K562 (cell line): Measurements from ENCODE around the gene P2RX3. TPM values are rescaled to one million over a fixed set of nuclear protein-coding genes. Genes with fewer than 3 reads are reported as not detected.

ENCODE experiments used
- ATAC-seq: fragments of 200-7000 bp; cut with Tn5 transposase; 3 replicates; pipeline ENCODE4 v1.9.1; 2020; ENCODE audit warnings: moderate library complexity
- BruUV-seq: library from RNA; stranded (reverse); fragments of 400-500 nt; replicated peaks from 2 replicates; lab custom pipeline; 2021; lab: Mats Ljungman, UMichigan
- CTCF ChIA-PET: fragments of 300-600 bp; formaldehyde crosslinking; extraction: SDS; loops from one replicate; lab custom pipeline; 2021; ENCODE audit warnings: low intra/inter-chr PET ratio; lab: Yijun Ruan, JAX
- POLR2A ChIA-PET: fragments of 300-600, 350-650 bp; sonication (Branson Sonifier 250); formaldehyde crosslinking; extraction: SDS; loops from one replicate; lab custom pipeline; 2021; ENCODE audit warnings: antibody characterized with exemption, inconsistent platforms; lab: Yijun Ruan, JAX
- DNase-seq, 4 experiments: peaks; one replicate each; pipeline versions ENCODE4 v3.0.0 to v3.0.0-alpha.2; 2011 to 2018; ENCODE audit warnings: low spot score in 3 of 4, mixed read lengths in 3 of 4; ENCODE audit errors: extremely low read depth in 1 of 4
- FAIRE-seq: peaks from 2 replicates; lab custom pipeline; 2011; peaks lifted over from hg19 to GRCh38; lab: Jason Lieb, UNC
- H2AFZ ChIP-seq: 2 replicates; pipeline ENCODE4 v1.6.0; 2011; ENCODE audit warnings: low read depth, low read length, control low read depth, inconsistent platforms
- H3K27ac ChIP-seq: fragments of 200-600 bp; 3 replicates; pipeline ENCODE4 v1.8.0; 2011; ENCODE audit warnings: low read depth, mild to moderate bottlenecking, control low read depth, inconsistent platforms, low read length, moderate library complexity, mixed read lengths; ENCODE audit errors: extremely low read depth
- H3K27me3 ChIP-seq, 2 experiments: fragments of 300-600 bp in 1 of 2; 2 replicates in 1 of 2; 3 replicates in 1 of 2; pipeline versions ENCODE4 v1.6.0 to v1.8.0; 2011; ENCODE audit warnings: inconsistent platforms in 2 of 2, low read length in 2 of 2, mild to moderate bottlenecking in 1 of 2, mixed read lengths in 1 of 2, moderate library complexity in 1 of 2; ENCODE audit not compliant: control insufficient read depth in 2 of 2, insufficient read depth in 2 of 2
- H3K36me3 ChIP-seq: fragments of 300-600 bp; 3 replicates; pipeline ENCODE4 v1.8.0; 2011; ENCODE audit warnings: mild to moderate bottlenecking, low read length, inconsistent platforms; ENCODE audit not compliant: control insufficient read depth, insufficient read depth
- H3K4me1 ChIP-seq, 2 experiments: fragments of 200-600 bp in 1 of 2; replicated peaks in 1 of 2; 2 replicates in 1 of 2; 3 replicates in 1 of 2; pipeline versions ENCODE4 v1.5.1 to v1.8.0; 2011; ENCODE audit warnings: inconsistent platforms in 2 of 2, low read length in 2 of 2, mild to moderate bottlenecking in 1 of 2, mixed read lengths in 1 of 2, moderate library complexity in 1 of 2; ENCODE audit not compliant: control insufficient read depth in 2 of 2, insufficient read depth in 2 of 2
- H3K4me2 ChIP-seq: 2 replicates; pipeline ENCODE4 v1.6.1; 2011; ENCODE audit warnings: low read length, control low read depth, inconsistent platforms, mixed read lengths; ENCODE audit not compliant: insufficient read depth
- H3K4me3 ChIP-seq: fragments of 200-600 bp; sonication (generic), shearing (Covaris generic); 2 replicates; pipeline ENCODE4 v1.5.1; 2016; ENCODE audit warnings: control low read depth, inconsistent platforms
- H3K79me2 ChIP-seq: fragments of 200-600 bp; 3 replicates; pipeline ENCODE4 v1.8.0; 2011; ENCODE audit warnings: low read length, inconsistent platforms; ENCODE audit not compliant: control insufficient read depth, insufficient read depth
- H3K9ac ChIP-seq, 2 experiments: 2 replicates each; pipeline versions ENCODE4 v1.6.0 to v1.6.1; 2011; ENCODE audit warnings: low read depth in 2 of 2, low read length in 2 of 2, control low read depth in 1 of 2, inconsistent platforms in 1 of 2, mild to moderate bottlenecking in 1 of 2, mixed read lengths in 1 of 2; ENCODE audit not compliant: insufficient read depth in 1 of 2
- H3K9me1 ChIP-seq: one replicate; pipeline ENCODE4 v1.6.0; 2011; ENCODE audit warnings: inconsistent platforms, mild to moderate bottlenecking, low read length, moderate library complexity; ENCODE audit not compliant: control insufficient read depth, insufficient read depth
- H3K9me3 ChIP-seq: replicated peaks from 2 replicates; pipeline ENCODE4 v1.5.1; 2011; ENCODE audit warnings: low read depth, low read length, inconsistent platforms; ENCODE audit not compliant: control insufficient read depth, insufficient read depth
- H4K20me1 ChIP-seq: replicated peaks from 2 replicates; pipeline ENCODE4 v1.6.1; 2011; ENCODE audit warnings: low read length, inconsistent platforms, mixed read lengths; ENCODE audit not compliant: control insufficient read depth, insufficient read depth
- HDGF ChIP-seq: fragments of 450-650 bp; IDR thresholded peaks from 2 replicates; pipeline ENCODE4 v1.6.1; 2016
- HMG20A ChIP-seq: fragments of 450-650 bp; formaldehyde crosslinking; conservative IDR thresholded peaks from 2 replicates; pipeline ENCODE4 v1.4.0; 2020; ENCODE audit warnings: mild to moderate bottlenecking, mixed read lengths
- NFIC ChIP-seq: fragments of 450-650 bp; IDR thresholded peaks from 2 replicates; pipeline ENCODE4 v1.6.1; 2017; ENCODE audit warnings: mild to moderate bottlenecking, inconsistent platforms
- NFRKB ChIP-seq: fragments of 450-650 bp; IDR thresholded peaks from 2 replicates; pipeline ENCODE4 v1.6.1; 2016; ENCODE audit warnings: low read depth
- SPI1 ChIP-seq: IDR thresholded peaks from 2 replicates; pipeline ENCODE4 v1.6.1; 2011; ENCODE audit warnings: low read depth, low read length, control low read depth, borderline replicate concordance
- WGBS: fragments of 100-300 bp; shearing (Covaris generic); methylation state at CpG from one replicate; pipeline ENCODE4 v1.1.6; 2016; ENCODE audit warnings: low coverage, mixed read lengths; ENCODE audit not compliant: insufficient coverage; ENCODE audit errors: missing lambda C conversion rate; 5-methylcytosine and 5-hydroxymethylcytosine counted together
- in situ Hi-C: fragments of 300-500 bp; cut with MboI; formaldehyde crosslinking; loops from 4 replicates; pipeline ENCODE4 v1.15.0; 2018; ENCODE audit warnings: inconsistent platforms, mixed read lengths
- intact Hi-C: fragments of 100-400 bp; cut with micrococcal nuclease; formaldehyde crosslinking; loops from 2 replicates; pipeline ENCODE4 v1.14.2; 2022
- polyA plus RNA-seq, 8 experiments: library from polyadenylated mRNA; depleted of rRNA in 4 of 8; stranded (reverse) in 5 of 8; unstranded in 3 of 8; fragments of >200 nt; fragmentation: Nextera tagmentation in 2 of 8; fragmentation: Illumina TruSeq in 1 of 8; extraction: Ambion mirVana in 2 of 8; extraction: Trizol in 1 of 8; gene quantifications; 2 replicates each; pipeline versions ENCODE4 v1.2.1 to v1.2.3, GENCODE V29; 2011 to 2014; ENCODE audit warnings: inconsistent platforms in 1 of 8, missing spikeins in 1 of 8
- total RNA-seq, 7 experiments: library from RNA; depleted of rRNA in 6 of 7; stranded (reverse); fragments of >200 nt in 6 of 7; fragmentation: Illumina TruSeq in 2 of 7; extraction: Trizol in 2 of 7; gene quantifications; 2 replicates each; pipeline versions ENCODE4 v1.2.1 to v1.2.3, GENCODE V29; 2011 to 2021; ENCODE audit warnings: low replicate concordance in 1 of 7

Gene P2RX3
- total and polyA plus RNA-seq, 9 of the 15 experiments (the other 6 are each of a cell fraction or from before 2014, with no cell fraction given), result not detected

DNA sequence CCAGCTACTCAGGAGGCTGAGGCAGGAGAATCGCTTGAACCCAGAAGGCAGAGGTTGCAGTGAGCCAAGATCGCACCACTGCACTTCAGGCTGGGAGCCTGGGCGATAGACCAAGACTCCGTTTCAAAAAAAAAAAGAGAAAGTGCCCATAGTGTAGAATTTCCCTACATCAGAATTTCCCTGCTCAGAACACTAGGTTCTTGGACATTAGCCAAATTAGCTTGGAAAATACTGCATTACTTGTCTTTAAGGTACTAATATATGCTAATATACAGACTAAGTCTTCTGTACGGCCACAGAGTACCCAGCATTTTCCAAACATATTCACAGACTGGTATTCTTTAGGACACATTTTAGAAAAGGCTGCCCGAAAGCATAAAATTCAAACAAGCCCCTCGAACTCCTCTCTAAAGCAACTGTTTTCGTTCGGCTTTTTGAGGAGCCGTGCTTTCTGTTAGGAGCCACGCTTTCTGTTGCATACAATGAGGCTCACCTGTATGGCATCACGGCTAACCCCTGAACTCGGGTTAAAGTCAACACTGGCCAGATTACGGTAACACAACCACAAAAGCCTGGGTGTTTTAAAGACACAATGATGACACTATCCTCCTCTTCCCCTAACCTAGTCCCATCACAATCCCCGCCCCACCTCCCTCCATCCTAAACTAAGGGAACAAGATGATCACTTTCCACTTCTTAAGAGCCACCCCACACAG is 31.8 kb upstream of the P2RX3 start:
- no TSS peak for BruUV-seq
- DNase-seq (no peak), FAIRE-seq (no peak), ATAC-seq (no peak)
- no peaks in the 10 kb centered on the region for H3K9me3 ChIP-seq
- peaks cover 4% of the 10 kb centered on the region for H3K79me2 ChIP-seq
- no peak overlapping the region for H3K27ac ChIP-seq
- ChIA-PET CTCF (interaction anchor here (0.6 kb wide), 1 partner anchor 1835 kb away, joined by 3 read pairs; no protein-coding TSS in a partner anchor), POLR2A (interaction anchor here (0.6 to 1.4 kb wide), 2 partner anchors 9 to 48 kb away, joined by 4 to 5 read pairs; no protein-coding TSS in a partner anchor)
- H3K9me1 ChIP-seq, result peaks cover 7% of the 10 kb centered on the region
- H3K27me3 ChIP-seq, result no peaks in the 10 kb centered on the region
- H3K4me3 ChIP-seq, result no peak overlapping the region
- intact Hi-C loops, result no loop called here
- H3K36me3 ChIP-seq, result peaks cover 50% of the 10 kb centered on the region
- in situ Hi-C loops, result no loop called here
- peak; percentile 34; the same call in 1 of the 2 replicates for TF ChIP-seq NFIC
- no peak for TF ChIP-seq HDGF
- no peak for TF ChIP-seq HMG20A (CRISPR knock-in tag)
- H3K4me2 ChIP-seq, result no peak overlapping the region
- no peak overlapping the region for H2AFZ ChIP-seq
- 81% methylated on average over 15 of the region's 15 CpGs for WGBS
- peaks cover 18% of the 10 kb centered on the region for H4K20me1 ChIP-seq
- no peak overlapping the region for H3K9ac ChIP-seq
- H3K4me1 ChIP-seq, result peaks cover 16 to 39% of the 10 kb centered on the region in 2 experiments

DNA sequence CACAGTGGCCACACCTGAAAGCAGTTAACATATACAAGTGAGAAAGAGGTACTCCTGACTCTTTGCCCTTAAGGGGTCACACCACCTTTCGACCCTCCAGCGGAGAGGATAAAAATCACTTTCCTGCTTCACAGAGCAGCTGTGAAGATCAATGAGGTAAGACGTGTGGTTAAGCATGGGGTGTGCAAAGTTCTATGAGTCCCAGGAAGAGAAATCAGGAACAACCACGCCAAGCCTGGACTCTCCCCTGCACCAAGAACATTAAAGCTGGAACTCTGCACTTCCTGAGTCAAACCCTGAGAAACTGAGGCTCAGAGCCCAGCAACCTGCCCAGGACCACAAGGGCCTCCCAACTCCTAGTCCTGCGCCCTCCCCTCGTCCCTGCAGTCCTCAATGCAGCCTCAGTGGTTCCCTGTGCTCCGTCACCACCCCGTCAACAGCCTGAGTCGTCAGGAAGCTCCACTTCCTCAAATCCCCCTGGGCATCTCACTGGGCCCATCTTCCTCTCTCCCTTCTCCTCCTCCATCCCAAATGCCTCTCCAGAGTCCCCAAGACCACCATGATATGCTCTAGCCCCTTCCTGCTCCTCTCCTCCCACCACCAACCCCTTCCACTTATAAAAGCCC is 31.1 kb upstream of the P2RX3 start:
- TF ChIP-seq NFRKB (no peak), SPI1 (peak; percentile 73)
- intact Hi-C loops, result no loop called here
- ChIA-PET CTCF (interaction anchor here (0.6 to 0.7 kb wide), 2 partner anchors 105 to 1834 kb away, joined by 3 to 4 read pairs; no protein-coding TSS in a partner anchor), POLR2A (interaction anchor here (0.5 to 1.4 kb wide), 6 partner anchors 9 to 191 kb away, joined by 3 to 5 read pairs (median 3); no protein-coding TSS in a partner anchor)
- ATAC-seq, result no peak
- H3K4me2 ChIP-seq, result no peak overlapping the region
- H2AFZ ChIP-seq, result no peak overlapping the region
- H3K79me2 ChIP-seq, result peaks cover 4% of the 10 kb centered on the region
- WGBS, result 79% methylated on average over 6 of the region's 9 CpGs
- H3K27ac ChIP-seq, result no peak overlapping the region
- H3K27me3 ChIP-seq, result no peaks in the 10 kb centered on the region
- no TSS peak for BruUV-seq
- H3K4me1 ChIP-seq, result peaks cover 22 to 43% of the 10 kb centered on the region in 2 experiments
- in situ Hi-C loops, result no loop called here
- H3K4me3 ChIP-seq, result no peak overlapping the region
- H3K9ac ChIP-seq, result 0 out of 4 replicates have a peak overlapping the region, but pooled peaks of 1 of the 2 experiments have one; percentile 65
- no peak for FAIRE-seq
- peaks cover 7% of the 10 kb centered on the region for H3K9me1 ChIP-seq
- no peaks in the 10 kb centered on the region for H3K9me3 ChIP-seq
- H4K20me1 ChIP-seq, result peaks cover 21% of the 10 kb centered on the region
- H3K36me3 ChIP-seq, result peaks cover 47% of the 10 kb centered on the region
- DNase-seq, result no peak
